GM12878 (cell line): ENCODE data around the gene SESN3. TPM values are rescaled to one million over a fixed set of nuclear protein-coding genes. Genes with fewer than 3 reads are reported as not detected.

ENCODE experiments used
- ATAC-seq: fragments of 200-7000 bp; cut with Tn5 transposase; 3 replicates; pipeline ENCODE4 v1.9.1; 2020; ENCODE audit warnings: mild to moderate bottlenecking, moderate library complexity
- BruUV-seq: library from RNA; stranded (reverse); fragments of 400-500 nt; replicated peaks from 2 replicates; lab custom pipeline; 2021; lab: Mats Ljungman, UMichigan
- CTCF ChIA-PET: fragments of 300-600 bp; sonication (Branson Sonifier 250); formaldehyde crosslinking; extraction: SDS; loops from one replicate; lab custom pipeline; 2021; ENCODE audit warnings: inconsistent platforms; lab: Yijun Ruan, JAX
- POLR2A ChIA-PET: fragments of 350-600 bp; formaldehyde crosslinking; extraction: SDS; loops from one replicate; lab custom pipeline; 2021; ENCODE audit warnings: inconsistent platforms; lab: Charles Lee
- RAD21 ChIA-PET: fragments of 300-600 bp; sonication (Branson Sonifier 250); formaldehyde crosslinking; loops from one replicate; lab custom pipeline; 2023; ENCODE audit warnings: antibody characterized with exemption; ENCODE audit not compliant: unreplicated experiment; lab: Charles Lee
- SMC1A ChIA-PET: fragments of 300-600 bp; sonication (Branson Sonifier 250); formaldehyde crosslinking; loops from one replicate; lab custom pipeline; 2023; ENCODE audit not compliant: unreplicated experiment, uncharacterized antibody; lab: Charles Lee
- DNase-seq: peaks from one replicate; pipeline ENCODE4 v3.0.0-alpha.2; 2011; ENCODE audit warnings: low read depth, low spot score
- FAIRE-seq: peaks from 3 replicates; lab custom pipeline; 2011; peaks lifted over from hg19 to GRCh38; lab: Jason Lieb, UNC
- H2AFZ ChIP-seq: 2 replicates; pipeline ENCODE4 v1.6.0; 2011; ENCODE audit warnings: low read depth, low read length, control low read depth; ENCODE audit not compliant: control insufficient read depth
- H3K27ac ChIP-seq: 2 replicates; pipeline ENCODE4 v1.5.1; 2011; ENCODE audit warnings: control low read depth; ENCODE audit not compliant: control insufficient read depth, insufficient read depth
- H3K27me3 ChIP-seq, 2 experiments: replicated peaks in 1 of 2; 2 replicates each; pipeline versions ENCODE4 v1.6.0 to v1.6.1; 2011; ENCODE audit warnings: low read length in 1 of 2; ENCODE audit not compliant: control insufficient read depth in 2 of 2, insufficient read depth in 2 of 2
- H3K36me3 ChIP-seq, 2 experiments: 2 replicates each; pipeline ENCODE4 v1.5.1; 2011; ENCODE audit warnings: low read length in 1 of 2; ENCODE audit not compliant: control insufficient read depth in 2 of 2, insufficient read depth in 2 of 2
- H3K4me1 ChIP-seq: 2 replicates; pipeline ENCODE4 v1.6.1; 2011; ENCODE audit warnings: mild to moderate bottlenecking, low read length, moderate library complexity, mixed read lengths; ENCODE audit not compliant: control insufficient read depth, insufficient read depth
- H3K4me2 ChIP-seq: 2 replicates; pipeline ENCODE4 v1.6.0; 2011; ENCODE audit warnings: control low read depth; ENCODE audit not compliant: control insufficient read depth, insufficient read depth
- H3K4me3 ChIP-seq: fragments of 200-600 bp; sonication (generic); 2 replicates; pipeline ENCODE4 v1.5.1; 2016
- H3K79me2 ChIP-seq: 2 replicates; pipeline ENCODE4 v1.6.0; 2011; ENCODE audit warnings: low read length; ENCODE audit not compliant: control insufficient read depth, insufficient read depth
- H3K9ac ChIP-seq: 2 replicates; pipeline ENCODE4 v1.8.0; 2011; ENCODE audit warnings: low read length, control low read depth, mixed read lengths; ENCODE audit not compliant: control insufficient read depth, insufficient read depth
- H3K9me3 ChIP-seq: replicated peaks from 3 replicates; pipeline ENCODE4 v1.5.1; 2011; ENCODE audit warnings: mild to moderate bottlenecking, low read length; ENCODE audit not compliant: control insufficient read depth, insufficient read depth
- H4K20me1 ChIP-seq: 2 replicates; pipeline ENCODE4 v1.6.0; 2011; ENCODE audit not compliant: control insufficient read depth, insufficient read depth
- ATF7 ChIP-seq: fragments of 450-650 bp; IDR thresholded peaks from 2 replicates; pipeline ENCODE4 v1.6.1; 2016; ENCODE audit warnings: low read depth, mild to moderate bottlenecking
- CHD1 ChIP-seq: IDR thresholded peaks from 2 replicates; pipeline ENCODE4 v1.6.1; 2012; ENCODE audit warnings: low read depth, low read length, improper control_type of control experiment
- DPF2 ChIP-seq: fragments of 450-650 bp; IDR thresholded peaks from 2 replicates; pipeline ENCODE4 v1.6.1; 2017; ENCODE audit warnings: mild to moderate bottlenecking
- EP300 ChIP-seq, 2 experiments: fragments of 150-350 bp in 1 of 2; IDR thresholded peaks; 2 replicates each; pipeline ENCODE4 v1.6.1; 2011 to 2012; ENCODE audit warnings: low read depth in 2 of 2, low read length in 2 of 2, borderline replicate concordance in 1 of 2, improper control_type of control experiment in 1 of 2, inconsistent platforms in 1 of 2; ENCODE audit not compliant: control insufficient read depth in 1 of 2
- EZH2 ChIP-seq: IDR thresholded peaks from 2 replicates; pipeline ENCODE4 v1.6.1; 2012; ENCODE audit warnings: low read depth, mild to moderate bottlenecking, control low read depth, inconsistent platforms, low read length, borderline replicate concordance; ENCODE audit not compliant: control insufficient read depth
- GATAD2B ChIP-seq: fragments of 450-650 bp; conservative IDR thresholded peaks from 2 replicates; pipeline ENCODE4 v1.6.1; 2017; ENCODE audit warnings: low read depth, mild to moderate bottlenecking, moderate library complexity
- JUND ChIP-seq: IDR thresholded peaks from 2 replicates; pipeline ENCODE4 v1.6.1; 2012; ENCODE audit warnings: low read depth, mild to moderate bottlenecking, low read length, improper control_type of control experiment, moderate library complexity
- KDM1A ChIP-seq: fragments of 200-600 bp; sonication (generic); IDR thresholded peaks from 2 replicates; pipeline ENCODE4 v1.6.1; 2016; ENCODE audit warnings: borderline replicate concordance
- MEF2B ChIP-seq: fragments of 450-650 bp; IDR thresholded peaks from 2 replicates; pipeline ENCODE4 v1.6.1; 2018; ENCODE audit warnings: mild to moderate bottlenecking, moderate library complexity; ENCODE audit not compliant: partially characterized antibody, poor library complexity, severe bottlenecking
- MTA2 ChIP-seq: fragments of 450-650 bp; IDR thresholded peaks from 2 replicates; pipeline ENCODE4 v1.6.1; 2016; ENCODE audit warnings: low read depth, mild to moderate bottlenecking, moderate library complexity
- NBN ChIP-seq: fragments of 450-650 bp; IDR thresholded peaks from 2 replicates; pipeline ENCODE4 v1.6.1; 2016
- RCOR1 ChIP-seq: conservative IDR thresholded peaks from 2 replicates; pipeline ENCODE4 v1.6.1; 2012; ENCODE audit warnings: low read depth, low read length, improper control_type of control experiment
- TARDBP ChIP-seq: IDR thresholded peaks from 2 replicates; pipeline ENCODE4 v1.6.1; 2016; ENCODE audit warnings: borderline replicate concordance
- ZSCAN29 ChIP-seq: fragments of 450-650 bp; IDR thresholded peaks from 2 replicates; pipeline ENCODE4 v1.6.1; 2017; ENCODE audit warnings: mild to moderate bottlenecking, moderate library complexity
- WGBS: methylation state at CpG from one replicate; pipeline ENCODE4 v1.1.6; 2016; ENCODE audit warnings: low lambda C conversion rate; ENCODE audit not compliant: insufficient replicate concordance, insufficient coverage; ENCODE audit errors: missing lambda C conversion rate; 5-methylcytosine and 5-hydroxymethylcytosine counted together
- in situ Hi-C: fragments of 300-500 bp; cut with MboI; formaldehyde crosslinking; loops from 9 replicates; pipeline ENCODE4 v1.14.3; 2018; ENCODE audit warnings: mixed read lengths
- intact Hi-C: fragments of 100-400 bp; cut with micrococcal nuclease; formaldehyde crosslinking; loops from one replicate; pipeline ENCODE4 v1.14.2; 2022; ENCODE audit not compliant: unreplicated experiment
- polyA plus RNA-seq, 11 experiments: library from polyadenylated mRNA; depleted of rRNA in 4 of 11; unstranded in 6 of 11; stranded (reverse) in 5 of 11; fragments of >200 nt; fragmentation: Nextera tagmentation in 4 of 11; fragmentation: Illumina TruSeq in 1 of 11; extraction: Ambion mirVana in 4 of 11; extraction: Trizol in 1 of 11; gene quantifications; 1 replicate in 1 of 11; 2 replicates in 10 of 11; pipeline versions ENCODE4 v1.2.1 to v1.2.3, GENCODE V29; 2011 to 2016; ENCODE audit warnings: inconsistent platforms in 2 of 11, missing spikeins in 2 of 11, low read depth in 1 of 11
- total RNA-seq, 4 experiments: library from RNA; depleted of rRNA in 3 of 4; stranded (reverse); fragments of >200 nt in 3 of 4; fragmentation: Illumina TruSeq in 1 of 4; extraction: Trizol in 1 of 4; gene quantifications; 2 replicates each; pipeline versions ENCODE4 v1.2.1 to v1.2.3, GENCODE V29; 2013 to 2021
- TF ChIP-seq, protein P1 (sequence below): IDR thresholded peaks from 2 replicates; pipeline ENCODE4 v1.6.1; 2012; ENCODE audit warnings: low read length, inconsistent platforms
- TF ChIP-seq, protein P2 (sequence below): fragments of 450-650 bp; IDR thresholded peaks from 2 replicates; pipeline ENCODE4 v1.6.1; 2014; ENCODE audit warnings: mild to moderate bottlenecking
- TF ChIP-seq, protein P3 (sequence below): fragments of 450-650 bp; IDR thresholded peaks from 2 replicates; pipeline ENCODE4 v1.6.1; 2017; ENCODE audit warnings: mild to moderate bottlenecking, low read depth, inconsistent platforms; ENCODE audit not compliant: poor library complexity, severe bottlenecking

SESN3 gene
- total and polyA plus RNA-seq, 10 of the 15 experiments (the other 5 are each of a cell fraction or from before 2014, with no cell fraction given) = 0.64 to 6.7 (median 3.0) TPM

DNA sequence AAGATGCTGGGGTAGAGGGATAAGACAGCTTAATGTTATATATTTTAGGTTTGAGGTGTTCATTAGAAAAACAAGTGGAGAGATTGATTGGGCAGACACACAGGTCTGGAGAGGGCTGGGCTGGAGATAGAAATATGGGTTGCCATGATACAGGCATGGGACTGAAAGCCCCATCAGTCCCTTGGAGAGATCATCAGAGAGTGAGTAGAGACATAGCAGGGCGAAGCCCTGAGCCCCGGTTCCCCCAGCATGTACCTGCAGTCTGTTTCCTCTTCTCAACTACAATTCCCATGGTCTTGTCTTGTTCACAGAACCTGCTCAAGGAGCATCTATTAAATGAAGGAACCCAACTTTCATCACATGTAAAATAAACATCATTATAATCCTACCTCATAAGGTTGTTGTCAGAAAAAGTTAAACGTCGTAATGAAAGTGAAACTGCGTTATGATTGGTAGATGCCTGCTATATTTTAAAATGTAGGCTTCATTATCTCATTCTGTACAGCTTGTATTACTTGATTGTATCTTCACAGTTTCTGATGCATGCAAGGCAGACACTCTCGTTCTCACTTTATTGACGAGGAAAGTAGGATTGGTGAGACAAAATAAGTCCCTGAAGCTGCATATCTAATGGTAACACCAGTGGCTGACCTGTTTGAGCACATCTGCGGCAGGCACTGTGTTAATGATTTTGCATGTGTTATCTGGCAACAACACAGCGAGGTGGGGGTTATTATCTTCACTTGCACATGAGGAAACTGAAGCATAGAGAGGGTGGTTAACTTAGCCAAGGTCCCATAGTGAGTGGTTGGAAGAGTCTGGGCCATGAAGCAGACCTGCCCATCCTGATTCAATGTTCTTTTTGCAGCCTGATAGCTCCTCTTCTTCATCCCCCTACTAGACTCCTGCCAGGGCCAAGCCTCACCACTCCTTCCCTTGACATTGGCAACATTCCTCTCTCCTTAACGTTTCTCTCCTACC, 77.8 kb downstream of the SESN3 start:
- Histone ChIP-seq H4K20me1 (no peaks in the 10 kb centered on the region), H2AFZ (peak overlapping the region; percentile 61), H3K9me3 (no peaks in the 10 kb centered on the region), H3K36me3 (no peaks in the 10 kb centered on the region), H3K27me3 (no peaks in the 10 kb centered on the region; a peak in 1 of 4 replicates), H3K4me3 (peak overlapping the region; percentile 49; the same call in 1 of the 2 replicates), H3K79me2 (no peaks in the 10 kb centered on the region), H3K4me2 (peak overlapping the region; percentile 70), H3K9ac (no peak overlapping the region), H3K27ac (no peak overlapping the region), H3K4me1 (peaks cover 2% of the 10 kb centered on the region; the same call in 1 of the 2 replicates)
- SMC1A ChIA-PET = interaction anchor here (0.6 to 12.5 kb wide), 42 partner anchors 11 to 1273 kb away, joined by 3 to 474 read pairs (median 5); partner anchors contain the start of genes CEP57, FAM76B, SESN3 and SRSF8
- no peak for FAIRE-seq
- intact Hi-C loops = loop anchor here (2.0 to 5.0 kb wide), 6 partner anchors 96 to 814 kb away; partner anchors contain the start of gene MTMR2
- 13% methylated on average over 10 of the region's 10 CpGs for WGBS
- no TSS peak for BruUV-seq
- POLR2A ChIA-PET = interaction anchor here (0.6 to 4.4 kb wide), 11 partner anchors 57 to 641 kb away, joined by 3 to 23 read pairs (median 4); partner anchors contain the start of gene SESN3
- peak; percentile 26 for DNase-seq
- in situ Hi-C loops = loop anchor here (5.0 kb wide), 3 partner anchors 554 to 1274 kb away; no protein-coding TSS in a partner anchor
- peak; percentile 26 for ATAC-seq
- CTCF ChIA-PET = interaction anchor here (0.7 to 24.1 kb wide), 50 partner anchors 7 to 1272 kb away, joined by 3 to 590 read pairs (median 6); partner anchors contain the start of genes CEP57, ENDOD1, SESN3 and SRSF8
- RAD21 ChIA-PET = interaction anchor here (0.5 to 16.6 kb wide), 38 partner anchors 11 to 1190 kb away, joined by 3 to 425 read pairs (median 5); partner anchors contain the start of genes ENDOD1, FAM76B, MAML2 and SESN3
- TF ChIP-seq GATAD2B = 0 out of 2 replicates have a peak, but pooled peaks have one; percentile 12
- TF ChIP-seq, protein P1, sequence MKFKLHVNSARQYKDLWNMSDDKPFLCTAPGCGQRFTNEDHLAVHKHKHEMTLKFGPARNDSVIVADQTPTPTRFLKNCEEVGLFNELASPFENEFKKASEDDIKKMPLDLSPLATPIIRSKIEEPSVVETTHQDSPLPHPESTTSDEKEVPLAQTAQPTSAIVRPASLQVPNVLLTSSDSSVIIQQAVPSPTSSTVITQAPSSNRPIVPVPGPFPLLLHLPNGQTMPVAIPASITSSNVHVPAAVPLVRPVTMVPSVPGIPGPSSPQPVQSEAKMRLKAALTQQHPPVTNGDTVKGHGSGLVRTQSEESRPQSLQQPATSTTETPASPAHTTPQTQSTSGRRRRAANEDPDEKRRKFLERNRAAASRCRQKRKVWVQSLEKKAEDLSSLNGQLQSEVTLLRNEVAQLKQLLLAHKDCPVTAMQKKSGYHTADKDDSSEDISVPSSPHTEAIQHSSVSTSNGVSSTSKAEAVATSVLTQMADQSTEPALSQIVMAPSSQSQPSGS = 0 out of 2 replicates have a peak, but pooled peaks have one; percentile 13
- peak; percentile 85 for TF ChIP-seq ATF7
- TF ChIP-seq RCOR1 = no peak
- no peak for TF ChIP-seq TARDBP
- TF ChIP-seq, protein P2, sequence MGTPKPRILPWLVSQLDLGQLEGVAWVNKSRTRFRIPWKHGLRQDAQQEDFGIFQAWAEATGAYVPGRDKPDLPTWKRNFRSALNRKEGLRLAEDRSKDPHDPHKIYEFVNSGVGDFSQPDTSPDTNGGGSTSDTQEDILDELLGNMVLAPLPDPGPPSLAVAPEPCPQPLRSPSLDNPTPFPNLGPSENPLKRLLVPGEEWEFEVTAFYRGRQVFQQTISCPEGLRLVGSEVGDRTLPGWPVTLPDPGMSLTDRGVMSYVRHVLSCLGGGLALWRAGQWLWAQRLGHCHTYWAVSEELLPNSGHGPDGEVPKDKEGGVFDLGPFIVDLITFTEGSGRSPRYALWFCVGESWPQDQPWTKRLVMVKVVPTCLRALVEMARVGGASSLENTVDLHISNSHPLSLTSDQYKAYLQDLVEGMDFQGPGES = no peak
- TF ChIP-seq MTA2 = peak; percentile 78
- TF ChIP-seq, protein P3, sequence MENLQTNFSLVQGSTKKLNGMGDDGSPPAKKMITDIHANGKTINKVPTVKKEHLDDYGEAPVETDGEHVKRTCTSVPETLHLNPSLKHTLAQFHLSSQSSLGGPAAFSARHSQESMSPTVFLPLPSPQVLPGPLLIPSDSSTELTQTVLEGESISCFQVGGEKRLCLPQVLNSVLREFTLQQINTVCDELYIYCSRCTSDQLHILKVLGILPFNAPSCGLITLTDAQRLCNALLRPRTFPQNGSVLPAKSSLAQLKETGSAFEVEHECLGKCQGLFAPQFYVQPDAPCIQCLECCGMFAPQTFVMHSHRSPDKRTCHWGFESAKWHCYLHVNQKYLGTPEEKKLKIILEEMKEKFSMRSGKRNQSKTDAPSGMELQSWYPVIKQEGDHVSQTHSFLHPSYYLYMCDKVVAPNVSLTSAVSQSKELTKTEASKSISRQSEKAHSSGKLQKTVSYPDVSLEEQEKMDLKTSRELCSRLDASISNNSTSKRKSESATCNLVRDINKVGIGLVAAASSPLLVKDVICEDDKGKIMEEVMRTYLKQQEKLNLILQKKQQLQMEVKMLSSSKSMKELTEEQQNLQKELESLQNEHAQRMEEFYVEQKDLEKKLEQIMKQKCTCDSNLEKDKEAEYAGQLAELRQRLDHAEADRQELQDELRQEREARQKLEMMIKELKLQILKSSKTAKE = peak; percentile 39
- no peak for TF ChIP-seq KDM1A
- peak; percentile 54 for TF ChIP-seq NBN
- peak; percentile 7 for TF ChIP-seq MEF2B
- TF ChIP-seq EZH2 = no peak
- no peak for TF ChIP-seq CHD1
- peak in 1 of 2 experiments; percentile 32; a peak in 2 of 4 replicates for TF ChIP-seq EP300 (IDR thresholded peaks at IDR 0.05; ENCODE audit: borderline replicate concordance in 1 of 2, control insufficient read depth in 1 of 2, low read depth in 2 of 2, low read length in 2 of 2)
- TF ChIP-seq ZSCAN29 = no peak
- TF ChIP-seq DPF2 = 0 out of 2 replicates have a peak, but pooled peaks have one; percentile 53
- peak; percentile 57; the same call in 1 of the 2 replicates for TF ChIP-seq JUND
